HG02973 (cell line): ENCODE data around the gene PLEKHJ1.
"Not testable (repeated sequence)": the region's sequence is repeated elsewhere in the genome, so short reads cannot be mapped to it uniquely, and the experiment has no call there.

Experiments used
- ATAC-seq: cut with Tn5 transposase; IDR thresholded peaks from one replicate; pipeline ENCODE4 v1.9.1; 2021; ENCODE audit warnings: moderate library complexity; ENCODE audit not compliant: unreplicated experiment

Gene PLEKHJ1

DNA sequence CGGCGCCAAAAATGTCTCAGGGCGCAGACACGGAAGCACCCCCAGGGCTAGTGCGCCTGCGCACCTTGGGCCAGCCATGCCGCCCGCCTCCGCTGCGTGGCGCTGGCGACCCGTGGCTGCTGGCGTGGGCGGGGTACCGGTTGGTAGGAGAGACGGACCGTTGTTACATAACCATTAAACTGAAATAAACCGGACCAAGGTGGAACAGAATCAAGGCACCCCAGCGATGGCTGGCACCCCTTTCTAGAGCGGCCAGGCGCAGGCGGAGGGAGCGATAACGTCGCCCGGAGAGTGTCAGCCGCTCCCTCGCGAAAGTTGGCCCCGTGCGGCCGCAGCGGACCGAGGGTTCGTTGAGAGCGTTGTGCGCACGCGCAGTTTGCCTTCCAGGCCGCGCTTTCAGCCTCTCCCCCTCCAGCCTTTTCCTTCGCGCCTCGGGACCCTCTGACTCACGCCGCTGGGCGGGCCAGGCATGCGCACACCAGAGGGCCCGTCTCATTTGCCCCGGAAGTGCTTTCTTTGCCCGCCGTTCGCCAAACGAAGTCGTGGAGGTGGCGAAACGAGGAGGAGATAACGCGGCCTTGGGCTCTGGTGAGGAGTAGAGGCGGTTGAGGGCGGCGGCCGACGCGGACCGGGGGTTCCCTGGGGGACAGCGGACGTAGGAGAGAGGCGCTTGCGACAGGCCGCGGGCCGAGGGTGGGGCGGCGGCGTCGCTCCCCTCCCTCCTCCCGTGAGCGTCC lies at the start of gene PLEKHJ1, which contains the start of gene SF3A2:
Gene PLEKHJ1, minus strand, starts transcription at position 16 of the 737 bp plus-strand sequence. CDS start 81 bp downstream, outside the sequence.
Gene SF3A2, plus strand, starts transcription at position 511 of the 737 bp plus-strand sequence. CDS start 6,595 bp downstream, outside the sequence.
- peak; percentile 53 for ATAC-seq

DNA sequence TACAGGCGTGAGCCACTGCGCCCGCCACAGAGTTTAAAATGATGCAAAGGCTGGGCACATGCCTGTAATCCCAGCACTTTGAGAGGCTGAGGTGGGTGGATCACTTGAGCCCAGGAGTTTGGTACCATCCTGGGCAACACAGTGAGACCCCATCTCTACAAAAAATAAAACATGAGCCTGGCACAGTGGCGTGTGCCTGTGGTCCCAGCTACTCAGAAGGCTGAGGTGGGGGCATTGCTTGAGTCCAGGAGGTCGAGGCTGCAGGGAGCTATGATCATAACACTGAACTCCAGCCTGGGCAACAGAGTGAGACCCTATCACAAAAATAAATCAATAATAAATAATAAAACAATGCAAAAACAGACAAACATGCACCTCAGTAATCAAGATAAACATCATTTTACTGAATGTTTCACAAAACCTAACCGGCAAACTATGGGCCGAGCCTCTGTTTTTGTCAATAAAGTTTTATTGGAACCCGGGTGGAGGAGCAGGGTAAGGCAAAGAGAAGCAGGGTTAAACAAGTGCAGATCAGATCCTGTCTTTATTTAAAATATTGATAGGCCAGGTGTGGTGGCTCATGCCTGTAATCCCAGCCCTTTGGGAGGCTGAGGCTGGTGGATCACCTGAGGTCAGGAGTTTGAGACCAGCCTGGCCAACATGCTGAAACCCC lies 47.8 kb upstream of the PLEKHJ1 start:
- ATAC-seq, result no peak

DNA sequence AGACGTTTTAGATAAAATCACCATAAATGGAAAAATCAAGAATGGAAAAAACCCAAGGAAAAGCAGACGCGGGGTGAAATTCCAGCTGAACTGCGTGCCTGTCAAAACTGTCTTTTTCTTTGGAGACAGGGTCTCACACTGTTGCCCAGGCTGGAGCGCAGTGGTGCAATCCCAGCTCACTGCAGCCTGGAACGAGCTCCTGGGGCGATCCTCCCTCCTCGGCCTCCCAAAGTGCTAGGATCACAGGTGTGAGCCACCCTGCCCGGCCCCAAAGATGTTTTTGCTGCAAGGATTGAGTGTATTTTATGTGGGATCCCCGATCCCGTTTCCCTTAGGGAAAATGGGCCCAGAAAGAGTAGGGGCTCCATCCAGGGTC lies 46.7 kb upstream of the PLEKHJ1 start:
- no peak for ATAC-seq

- ATAC-seq, result no peak
These were observed 46.1 kb upstream of the PLEKHJ1 start, which contains the start of gene PEAK3 for GRCh38 chr19:2282062-2282861. Gene PEAK3 (minus strand): TSS chr19:2282175. CDS start chr19:2280931, 1,244 bp downstream.

GRCh38 chr19:2281265-2282061 lies 45.3 kb upstream of the PLEKHJ1 start:
- ATAC-seq, result not testable (repeated sequence)

DNA sequence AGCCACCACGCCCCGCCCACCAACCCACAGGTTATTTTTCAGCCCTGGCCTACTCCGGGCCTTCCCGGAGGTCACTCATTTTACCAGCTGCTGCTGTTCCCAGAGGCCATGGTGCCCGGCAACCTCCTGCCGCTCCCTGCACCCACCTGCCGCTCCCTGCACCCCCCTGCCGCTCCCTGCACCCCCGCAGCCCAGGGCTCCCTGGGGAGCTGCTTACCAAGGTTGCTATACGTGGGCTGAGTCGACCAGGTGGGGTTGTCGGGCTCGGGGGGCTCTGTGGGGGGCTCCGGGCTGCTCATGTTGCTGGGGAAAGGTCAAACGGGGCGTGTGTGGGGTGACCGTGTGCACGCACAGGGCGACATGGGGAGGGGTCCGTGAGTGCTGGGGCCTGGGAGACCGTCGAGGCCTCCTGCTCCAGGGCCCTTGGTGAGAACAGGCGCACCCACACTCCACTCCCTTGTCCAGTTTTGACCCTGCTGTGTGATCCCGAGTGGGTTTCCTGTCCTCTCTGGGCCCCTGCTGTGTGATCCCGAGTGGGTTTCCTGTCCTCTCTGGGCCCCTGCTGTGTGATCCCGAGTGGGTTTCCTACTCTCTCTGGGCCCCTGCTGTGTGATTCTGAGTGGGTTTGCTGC lies 44.6 kb upstream of the PLEKHJ1 start:
- ATAC-seq, result no peak

- no peak for ATAC-seq
These were observed 42.5 kb upstream of the PLEKHJ1 start for GRCh38 chr19:2278459-2279158.

DNA sequence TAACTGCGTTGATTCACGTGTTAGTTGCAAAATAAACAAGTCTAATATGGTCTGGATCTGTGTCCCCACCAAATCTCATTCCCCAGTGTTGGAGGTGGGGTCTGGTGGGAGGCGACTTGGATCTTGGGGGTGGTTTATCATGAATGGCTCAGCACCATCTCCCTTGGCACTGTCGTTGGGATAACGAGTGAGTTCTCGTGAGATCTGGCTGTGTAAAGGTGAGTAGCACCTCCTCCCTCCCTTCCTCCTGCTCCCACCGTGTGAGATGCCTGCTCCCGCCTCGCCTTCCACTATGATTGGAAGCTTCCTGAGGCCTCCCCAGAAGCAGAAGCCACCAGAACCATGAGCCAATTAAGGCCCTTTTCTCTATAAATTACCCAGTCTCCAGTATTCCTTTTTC lies 41.0 kb upstream of the PLEKHJ1 start:
- no peak for ATAC-seq

GRCh38 chr19:2276429-2276986 lies 40.4 kb upstream of the PLEKHJ1 start:
- ATAC-seq, result no peak

DNA sequence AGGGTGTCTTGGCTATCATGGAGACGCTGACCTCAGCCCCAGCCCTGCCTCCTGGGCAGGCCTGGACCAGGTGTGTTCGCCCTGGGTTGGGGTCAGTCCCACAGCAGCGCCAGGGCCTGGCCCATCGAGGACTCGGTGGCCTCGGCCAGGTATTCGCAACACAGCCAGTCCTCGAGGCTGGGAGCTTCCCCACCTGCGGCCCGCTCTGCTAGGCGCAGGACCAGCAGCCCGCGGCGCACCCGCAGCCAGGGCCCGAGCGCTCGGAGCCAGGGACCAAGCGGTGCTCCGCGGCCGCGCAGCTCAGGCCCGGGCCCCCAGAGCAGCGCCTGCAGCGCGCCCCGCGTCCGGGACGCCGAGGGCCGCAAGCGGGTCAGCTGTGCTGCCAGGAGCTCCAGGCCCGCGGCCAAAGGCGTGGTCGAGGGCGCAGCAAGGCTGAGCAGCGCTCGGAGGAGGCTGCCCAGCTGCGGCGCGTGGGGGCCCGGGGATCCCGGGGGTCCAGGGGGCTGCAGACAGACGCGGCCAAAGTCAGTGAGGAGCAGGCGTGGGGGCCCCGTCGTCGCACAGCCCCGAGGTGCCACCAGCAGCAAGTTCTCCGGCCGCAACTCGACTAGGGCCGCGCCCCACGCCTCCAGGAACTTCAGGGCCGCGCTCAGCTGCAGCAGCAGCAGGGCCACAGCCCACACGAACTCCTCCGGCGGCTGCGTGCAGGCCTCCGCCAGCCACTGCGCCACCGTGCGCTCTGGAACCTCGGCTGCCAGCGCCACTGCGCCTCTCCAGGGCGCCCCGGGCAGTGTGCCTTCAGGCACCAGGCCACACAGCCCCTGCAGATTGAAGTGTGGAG lies 39.7 kb upstream of the PLEKHJ1 start:
- ATAC-seq, result no peak

- ATAC-seq, result no peak
These were observed 38.9 kb upstream of the PLEKHJ1 start for GRCh38 chr19:2274931-2275535.

DNA sequence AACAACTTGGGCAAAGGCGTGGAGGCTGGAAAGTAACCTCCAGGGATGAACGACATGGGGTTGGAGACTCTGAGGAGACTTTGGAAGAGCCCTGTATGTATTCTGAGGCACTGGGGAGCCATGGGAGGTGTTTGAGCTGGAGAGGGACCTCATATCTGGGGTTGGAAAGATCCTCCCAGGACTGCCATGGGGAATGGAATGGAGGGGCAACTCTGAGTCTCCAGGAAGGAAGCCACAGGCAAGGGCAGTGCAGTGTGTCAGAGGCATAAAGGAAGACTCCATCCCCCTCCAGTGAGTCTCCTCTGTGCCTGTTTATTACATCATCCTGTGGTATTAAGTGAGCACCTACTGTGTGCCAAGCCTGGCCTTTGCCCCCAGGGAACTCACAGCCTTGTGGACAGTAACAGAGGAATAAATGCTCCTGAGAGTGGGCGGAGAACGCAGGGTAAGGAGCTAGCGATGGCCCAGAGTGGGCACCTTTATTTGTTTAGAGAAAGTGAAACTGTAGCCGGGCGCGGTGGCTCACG lies 38.1 kb upstream of the PLEKHJ1 start:
- ATAC-seq, result no peak

DNA sequence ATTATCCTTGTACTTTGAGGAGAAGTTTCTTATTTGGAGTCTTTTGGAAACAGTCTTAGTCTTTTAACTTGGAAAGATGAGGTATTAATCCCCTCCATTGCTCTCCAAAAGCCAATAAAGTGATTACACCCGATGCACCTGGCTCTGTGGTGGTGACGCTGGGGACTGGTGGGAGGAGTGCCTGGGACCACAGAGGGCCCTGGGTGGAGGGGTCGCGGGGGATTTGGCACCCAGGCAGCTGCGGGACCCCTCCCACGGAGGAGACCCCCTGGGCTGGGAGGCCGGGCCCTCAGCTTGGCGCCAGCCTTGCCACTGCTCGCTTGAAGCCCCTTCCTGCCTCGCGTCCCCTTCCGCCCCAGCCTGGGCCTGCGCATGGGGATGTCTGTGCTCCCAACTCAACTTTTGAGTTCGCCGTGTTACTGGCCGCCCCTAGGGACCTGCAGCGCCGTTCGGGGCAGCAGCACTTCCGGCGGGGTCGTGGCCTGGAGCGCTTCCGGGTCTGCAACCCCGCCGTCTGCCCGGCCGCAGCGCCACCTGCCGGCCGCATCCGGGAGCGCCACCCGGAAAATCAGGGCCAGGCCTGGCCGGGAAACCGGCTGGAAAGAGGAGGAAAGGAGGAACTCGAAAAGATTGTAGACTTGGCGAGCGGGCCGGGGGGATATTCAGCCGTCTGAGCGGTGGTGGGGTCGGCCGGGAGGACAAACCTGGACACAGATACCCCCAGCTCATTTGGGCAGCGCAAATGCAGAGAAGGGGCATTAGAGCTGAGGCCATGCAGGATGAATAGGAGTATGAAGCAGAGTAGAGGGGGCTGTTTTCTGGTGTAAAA lies 37.4 kb upstream of the PLEKHJ1 start:
- peak; percentile 23 for ATAC-seq

DNA sequence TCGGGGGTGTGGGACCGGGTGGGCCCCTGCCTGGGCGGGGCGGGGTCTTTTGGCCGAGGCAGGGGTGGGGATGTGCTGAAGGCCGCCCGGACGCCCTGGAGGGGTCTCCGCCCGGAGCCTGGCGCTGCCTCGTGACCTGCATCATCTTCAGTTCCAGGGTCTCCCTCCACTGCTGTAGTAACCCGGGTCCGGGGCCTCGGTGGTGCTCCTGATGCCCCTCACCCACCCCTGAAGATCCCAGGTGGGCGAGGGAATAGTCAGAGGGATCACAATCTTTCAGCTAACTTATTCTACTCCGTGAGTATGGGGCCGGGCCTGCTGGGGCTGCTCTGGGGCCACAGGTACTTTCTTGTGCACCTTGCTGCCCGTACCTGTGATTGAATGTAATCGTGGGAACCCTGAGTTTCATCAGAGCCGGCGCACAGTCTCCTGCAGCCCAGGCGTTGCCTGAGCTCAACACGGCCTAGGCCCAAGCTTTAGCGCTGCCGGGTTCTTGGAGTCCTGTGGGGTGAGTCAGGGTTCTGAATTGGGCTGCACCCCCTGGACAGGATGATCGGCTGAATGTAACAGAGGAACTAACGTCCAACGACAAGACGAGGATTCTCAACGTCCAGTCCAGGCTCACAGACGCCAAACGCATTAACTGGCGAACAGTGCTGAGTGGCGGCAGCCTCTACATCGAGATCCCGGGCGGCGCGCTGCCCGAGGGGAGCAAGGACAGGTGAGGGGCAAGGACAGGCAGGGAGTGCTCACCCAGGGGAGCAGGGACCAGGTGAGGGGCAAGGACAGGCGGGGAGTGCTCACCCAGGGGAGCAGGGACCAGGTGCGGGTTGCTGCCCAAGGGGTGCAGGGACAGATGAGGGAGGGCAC lies 35.3 kb upstream of the PLEKHJ1 start:
- ATAC-seq, result no peak

DNA sequence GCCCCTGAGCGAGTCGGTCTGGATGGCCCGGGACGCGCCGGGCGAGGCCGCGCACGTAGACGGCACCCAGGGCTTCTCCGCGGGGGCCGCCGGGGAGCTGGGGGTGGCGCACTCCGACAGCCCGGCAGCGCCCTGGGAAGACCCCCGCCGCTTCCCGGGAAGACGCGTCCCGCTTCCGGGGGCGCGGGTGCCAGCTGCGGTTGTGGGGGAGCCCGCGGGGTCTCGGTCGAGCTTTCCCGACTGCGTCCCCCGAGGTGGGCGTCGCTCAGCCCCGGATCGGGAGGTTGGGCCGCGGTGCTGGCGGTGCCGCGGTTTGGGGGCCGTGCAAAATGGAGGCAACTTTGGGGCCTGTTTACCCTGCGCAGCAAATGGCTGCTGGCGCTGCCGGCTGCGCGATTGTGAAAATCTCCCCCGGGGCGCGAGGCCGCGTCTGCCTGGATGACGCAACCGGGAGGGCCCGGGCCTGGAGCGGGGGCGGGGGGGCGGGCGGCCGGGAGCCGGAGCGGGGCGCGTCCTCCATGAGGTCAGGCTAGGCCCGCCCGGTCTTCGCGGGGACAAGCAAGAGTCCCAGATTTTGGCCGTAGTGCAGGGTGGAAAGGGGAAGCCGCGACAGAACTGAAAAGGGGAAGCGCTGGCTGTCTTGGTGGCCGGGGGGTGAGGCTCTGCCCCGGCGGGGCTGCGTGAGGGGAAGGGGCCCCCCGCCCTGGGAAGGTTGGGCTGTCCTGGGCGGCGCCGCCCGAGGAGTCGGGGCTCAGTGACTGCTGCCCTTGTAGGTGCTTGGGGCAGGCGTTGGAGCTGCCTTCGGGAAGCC lies 34.5 kb upstream of the PLEKHJ1 start:
- ATAC-seq, result no peak
